ENCODE measurements around the gene TTC17.

- TF ChIP-seq CTCF (IDR thresholded peaks at IDR 0.05) (no peak), POLR2A (IDR thresholded peaks at IDR 0.05) (peak; percentile 67 to 74)
Measured at GRCh38 chr11:43358801-43359421, at the start of gene TTC17.
